HCT116 (cell line): ENCODE results near the gene TNS2. TPM values are rescaled to one million over a fixed set of nuclear protein-coding genes. Genes with fewer than 3 reads are reported as not detected.

Experiments used
- ATAC-seq: fragments of 200-7000 bp; cut with Tn5 transposase; 2 replicates; pipeline ENCODE4 v1.9.1; 2020; ENCODE audit warnings: mild to moderate bottlenecking, moderate library complexity
- BruUV-seq: library from RNA; stranded (reverse); fragments of 400-500 nt; replicated peaks from 2 replicates; lab custom pipeline; 2021; lab: Mats Ljungman, UMichigan
- CTCF ChIA-PET: fragments of 300-600 bp; sonication (Branson Sonifier 250); formaldehyde crosslinking; loops from one replicate; lab custom pipeline; 2021; ENCODE audit warnings: antibody characterized with exemption; lab: Charles Lee
- POLR2A ChIA-PET: fragments of 300-600, 350-600 bp; sonication (Branson Sonifier 250); formaldehyde crosslinking; loops from one replicate; lab custom pipeline; 2021; ENCODE audit warnings: antibody characterized with exemption; lab: Charles Lee
- RAD21 ChIA-PET, 2 experiments: fragments of 300-600 bp; sonication (Branson Sonifier 250); formaldehyde crosslinking; loops; one replicate each; lab custom pipeline; 2023; ENCODE audit warnings: low total read pairs in 2 of 2; ENCODE audit not compliant: uncharacterized antibody in 2 of 2, unreplicated experiment in 2 of 2, low non-redundant PET in 1 of 2; lab: Charles Lee
- DNase-seq: peaks from one replicate; pipeline ENCODE4 v3.0.0-alpha.2; 2010; ENCODE audit warnings: low read depth, low spot score
- H2AFZ ChIP-seq: fragments of 200-600 bp; shearing (Covaris generic), sonication (generic); 2 replicates; pipeline ENCODE4 v1.6.1; 2017; ENCODE audit warnings: low read depth, mixed run types, mixed read lengths, antibody characterized with exemption, low read length; ENCODE audit not compliant: poor library complexity, severe bottlenecking
- H3K27ac ChIP-seq: 2 replicates; pipeline ENCODE4 v1.5.1; 2012; ENCODE audit warnings: low read depth, low read length
- H3K27me3 ChIP-seq: fragments of 200-600 bp; sonication (generic); 2 replicates; pipeline ENCODE4 v1.6.1; 2016; ENCODE audit warnings: mixed run types, low read length, mixed read lengths; ENCODE audit not compliant: insufficient read depth
- H3K36me3 ChIP-seq, 2 experiments: fragments of 200-500 bp in 1 of 2; fragments of 200-600 bp in 1 of 2; sonication (Bioruptor generic) in 1 of 2; sonication (generic) in 1 of 2; 2 replicates each; pipeline versions ENCODE4 v1.5.1 to v1.6.1; 2014 to 2016; ENCODE audit warnings: low read length in 2 of 2, inconsistent platforms in 1 of 2, mixed read lengths in 1 of 2, mixed run types in 1 of 2; ENCODE audit not compliant: insufficient read depth in 2 of 2, control insufficient read depth in 1 of 2
- H3K4me1 ChIP-seq, 2 experiments: fragments of 200-600 bp in 1 of 2; sonication (generic) in 1 of 2; 2 replicates each; pipeline versions ENCODE4 v1.5.1 to v1.6.1; 2012 to 2017; ENCODE audit warnings: low read length in 2 of 2, inconsistent platforms in 1 of 2, mild to moderate bottlenecking in 1 of 2, mixed read lengths in 1 of 2, mixed run types in 1 of 2, moderate library complexity in 1 of 2; ENCODE audit not compliant: insufficient read depth in 2 of 2, control insufficient read depth in 1 of 2
- H3K4me2 ChIP-seq: fragments of 200-600 bp; sonication (generic); 2 replicates; pipeline ENCODE4 v1.6.1; 2017; ENCODE audit warnings: mixed run types, low read length, mixed read lengths
- H3K4me3 ChIP-seq, 2 experiments: fragments of 200-600 bp in 1 of 2; sonication (generic) in 1 of 2; replicated peaks in 1 of 2; 2 replicates each; pipeline ENCODE4 v1.5.1; 2011 to 2016; ENCODE audit warnings: low read length in 2 of 2, control low read depth in 1 of 2, low read depth in 1 of 2, mild to moderate bottlenecking in 1 of 2, mixed read lengths in 1 of 2, mixed run types in 1 of 2
- H3K79me2 ChIP-seq: fragments of 200-600 bp; sonication (generic); 2 replicates; pipeline ENCODE4 v1.6.1; 2017; ENCODE audit warnings: mild to moderate bottlenecking, mixed run types, low read length, moderate library complexity, mixed read lengths; ENCODE audit not compliant: insufficient read depth
- H3K9ac ChIP-seq: fragments of 200-600 bp; sonication (generic); 2 replicates; pipeline ENCODE4 v1.6.1; 2016; ENCODE audit warnings: low read length, mixed read lengths
- H3K9me2 ChIP-seq: fragments of 200-600 bp; sonication (generic), shearing (Covaris generic); 2 replicates; pipeline ENCODE4 v1.6.1; 2017; ENCODE audit warnings: mixed run types, mild to moderate bottlenecking, moderate library complexity; ENCODE audit not compliant: insufficient read depth
- H3K9me3 ChIP-seq, 2 experiments: fragments of 200-500 bp in 1 of 2; fragments of 200-600 bp in 1 of 2; sonication (Bioruptor generic) in 1 of 2; sonication (generic) in 1 of 2; 2 replicates each; pipeline ENCODE4 v1.6.1; 2014 to 2017; ENCODE audit warnings: low read length in 2 of 2, mixed read lengths in 2 of 2, inconsistent platforms in 1 of 2, low read depth in 1 of 2, mild to moderate bottlenecking in 1 of 2, mixed run types in 1 of 2, moderate library complexity in 1 of 2; ENCODE audit not compliant: control insufficient read depth in 1 of 2, insufficient read depth in 1 of 2
- H4K20me1 ChIP-seq: fragments of 200-600 bp; sonication (generic), shearing (Covaris generic); 2 replicates; pipeline ENCODE4 v1.6.1; 2017; ENCODE audit warnings: mixed run types, mild to moderate bottlenecking, moderate library complexity; ENCODE audit not compliant: insufficient read depth
- ELF1 ChIP-seq: IDR thresholded peaks from 2 replicates; pipeline ENCODE4 v1.6.1; 2012; ENCODE audit warnings: low read depth, borderline replicate concordance
- FOSL1 ChIP-seq: IDR thresholded peaks from 2 replicates; pipeline ENCODE4 v1.6.1; 2012; ENCODE audit warnings: low read depth
- REST ChIP-seq: IDR thresholded peaks from 2 replicates; pipeline ENCODE4 v1.6.1; 2012; ENCODE audit warnings: low read depth
- SIN3A ChIP-seq: IDR thresholded peaks from 2 replicates; pipeline ENCODE4 v1.6.1; 2012; ENCODE audit warnings: low read depth
- TCF7L2 ChIP-seq: IDR thresholded peaks from 2 replicates; pipeline ENCODE4 v1.7.0; 2011; ENCODE audit warnings: borderline replicate concordance, inconsistent platforms; ENCODE audit not compliant: insufficient read depth, insufficient read length; ENCODE audit errors: extremely low read depth
- YY1 ChIP-seq: IDR thresholded peaks from 2 replicates; pipeline ENCODE4 v1.6.1; 2011; ENCODE audit warnings: low read length, low read depth, moderate library complexity, mild to moderate bottlenecking; ENCODE audit not compliant: insufficient replicate concordance; ENCODE audit errors: extremely low read depth
- ZFX ChIP-seq: fragments of 450-650 bp; IDR thresholded peaks from 2 replicates; pipeline ENCODE4 v1.6.1; 2017
- ZNF274 ChIP-seq: fragments of 200-500 bp; sonication (Bioruptor generic); IDR thresholded peaks from 2 replicates; pipeline ENCODE4 v1.6.1; 2014; ENCODE audit warnings: mild to moderate bottlenecking, low read depth, low read length, inconsistent platforms
- intact Hi-C: fragments of 100-400 bp; cut with micrococcal nuclease; formaldehyde crosslinking; loops from 2 replicates; pipeline ENCODE4 v1.10.0; 2022
- total RNA-seq: library from RNA; stranded (reverse); gene quantifications from one replicate; pipeline ENCODE4 v1.2.1, GENCODE V29; 2021; ENCODE audit not compliant: unreplicated experiment
- TF ChIP-seq, protein P1 (sequence below), 3 experiments: fragments of 200-600 bp in 1 of 3; sonication (generic) in 1 of 3; IDR thresholded peaks in 2 of 3; conservative IDR thresholded peaks in 1 of 3; 2 replicates each; pipeline ENCODE4 v1.5.1; 2012 to 2017; ENCODE audit warnings: low read depth in 2 of 3, low read length in 2 of 3, antibody characterized with exemption in 1 of 3, borderline replicate concordance in 1 of 3, control low read depth in 1 of 3, mild to moderate bottlenecking in 1 of 3, mixed read lengths in 1 of 3, mixed run types in 1 of 3, moderate library complexity in 1 of 3; ENCODE audit not compliant: insufficient read depth in 1 of 3
- TF ChIP-seq, protein P2 (sequence below): IDR thresholded peaks from 2 replicates; pipeline ENCODE4 v1.6.1; 2012

TNS2 gene
- total RNA-seq, 1 experiment from 2014 or later: 25.7 TPM

DNA sequence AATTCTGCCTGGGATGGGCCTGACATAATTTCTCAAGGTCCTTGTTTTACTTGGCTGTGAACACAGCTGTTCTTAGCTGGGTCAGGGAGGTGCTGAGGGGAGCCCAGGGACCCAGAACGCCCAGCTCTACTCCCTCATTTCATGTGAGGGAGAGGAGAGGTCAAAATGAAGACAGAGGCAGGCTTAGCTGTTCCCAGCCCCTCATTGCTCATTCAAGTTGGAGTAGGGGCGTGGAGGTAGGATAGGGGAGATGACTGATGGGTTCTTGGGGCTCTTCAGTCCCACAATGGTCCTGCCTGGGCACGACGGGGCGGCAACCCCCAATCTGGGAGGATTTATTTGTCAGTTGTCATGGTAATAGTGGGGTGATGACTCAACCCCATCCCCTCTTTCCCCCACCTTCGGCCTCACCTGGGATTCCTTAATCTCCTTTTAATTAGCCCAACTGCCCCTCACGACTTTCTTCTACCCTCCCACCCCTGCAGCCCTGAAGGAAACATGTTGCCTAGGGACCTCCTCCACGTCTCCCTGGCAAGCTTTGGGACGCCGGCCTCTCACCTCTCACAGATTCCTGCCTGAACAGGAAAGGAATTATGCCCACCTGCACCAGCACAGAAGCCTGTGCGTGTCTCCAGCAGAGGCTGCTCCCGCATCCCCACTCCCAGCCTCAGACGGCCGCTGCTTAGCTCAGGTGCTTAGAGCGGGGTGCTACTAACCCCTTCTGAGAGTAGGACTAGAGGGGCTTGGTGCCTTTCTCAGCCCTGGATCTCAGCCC is 19.1 kb downstream of the TNS2 start:
- no peak for ATAC-seq
- Histone ChIP-seq H2AFZ (no peak overlapping the region), H3K27me3 (no peaks in the 10 kb centered on the region), H3K4me3 (no peak overlapping the region), H3K4me1 (peaks cover 13 to 55% of the 10 kb centered on the region in 2 experiments), H3K36me3 (peaks cover 3 to 35% of the 10 kb centered on the region in 2 experiments; a peak in 3 of 4 replicates), H3K9me3 (no peaks in the 10 kb centered on the region), H3K9me2 (no peaks in the 10 kb centered on the region), H3K9ac (no peak overlapping the region), H4K20me1 (no peaks in the 10 kb centered on the region), H3K4me2 (no peak overlapping the region), H3K27ac (no peak overlapping the region)
- ChIA-PET CTCF (interaction anchor here (0.8 to 1.1 kb wide), 3 partner anchors 15 to 30 kb away, joined by 3 to 4 read pairs (median 3); no protein-coding TSS in a partner anchor), POLR2A (interaction anchor here (1.4 kb wide), 1 partner anchor 11 kb away, joined by 6 read pairs; the partner anchor contains the start of gene SPRYD3), RAD21 (interaction anchor here in 1 of 2 experiments (0.5 kb wide), 1 partner anchor 30 kb away, joined by 3 read pairs; no protein-coding TSS in a partner anchor)
- intact Hi-C loops: loop anchor here (10.0 kb wide), 1 partner anchor 216 kb away; no protein-coding TSS in a partner anchor
- no peak for DNase-seq
- no TSS peak for BruUV-seq
- TF ChIP-seq, protein P1, sequence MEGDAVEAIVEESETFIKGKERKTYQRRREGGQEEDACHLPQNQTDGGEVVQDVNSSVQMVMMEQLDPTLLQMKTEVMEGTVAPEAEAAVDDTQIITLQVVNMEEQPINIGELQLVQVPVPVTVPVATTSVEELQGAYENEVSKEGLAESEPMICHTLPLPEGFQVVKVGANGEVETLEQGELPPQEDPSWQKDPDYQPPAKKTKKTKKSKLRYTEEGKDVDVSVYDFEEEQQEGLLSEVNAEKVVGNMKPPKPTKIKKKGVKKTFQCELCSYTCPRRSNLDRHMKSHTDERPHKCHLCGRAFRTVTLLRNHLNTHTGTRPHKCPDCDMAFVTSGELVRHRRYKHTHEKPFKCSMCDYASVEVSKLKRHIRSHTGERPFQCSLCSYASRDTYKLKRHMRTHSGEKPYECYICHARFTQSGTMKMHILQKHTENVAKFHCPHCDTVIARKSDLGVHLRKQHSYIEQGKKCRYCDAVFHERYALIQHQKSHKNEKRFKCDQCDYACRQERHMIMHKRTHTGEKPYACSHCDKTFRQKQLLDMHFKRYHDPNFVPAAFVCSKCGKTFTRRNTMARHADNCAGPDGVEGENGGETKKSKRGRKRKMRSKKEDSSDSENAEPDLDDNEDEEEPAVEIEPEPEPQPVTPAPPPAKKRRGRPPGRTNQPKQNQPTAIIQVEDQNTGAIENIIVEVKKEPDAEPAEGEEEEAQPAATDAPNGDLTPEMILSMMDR (IDR thresholded peaks at IDR 0.05 in 2 of 3, conservative IDR thresholded peaks at IDR 0.05 in 1 of 3; ENCODE audit: borderline replicate concordance in 1 of 3, insufficient read depth in 1 of 3, low read depth in 2 of 3, low read length in 2 of 3): no peak
- no peak for TF ChIP-seq TCF7L2
- TF ChIP-seq ELF1: no peak
- TF ChIP-seq SIN3A: no peak
- TF ChIP-seq FOSL1: no peak
- no peak for TF ChIP-seq REST
- TF ChIP-seq ZFX: no peak
- TF ChIP-seq ZNF274: no peak
- TF ChIP-seq, protein P2, sequence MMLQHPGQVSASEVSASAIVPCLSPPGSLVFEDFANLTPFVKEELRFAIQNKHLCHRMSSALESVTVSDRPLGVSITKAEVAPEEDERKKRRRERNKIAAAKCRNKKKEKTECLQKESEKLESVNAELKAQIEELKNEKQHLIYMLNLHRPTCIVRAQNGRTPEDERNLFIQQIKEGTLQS: no peak
- no peak for TF ChIP-seq YY1
- TF ChIP-seq, all 23 proteins: peak for 0
- H3K79me2 ChIP-seq: no peaks in the 10 kb centered on the region; the same call in 1 of the 2 replicates
